Limb (tissue), 2 donors: ENCODE results near the gene HOXA9.
A peak's percentile ranks its signal among the peaks of the same experiment; 100 is the strongest.

Experiments
- DNase-seq, 2 donors: peaks; one replicate each; pipeline ENCODE4 v3.0.0-alpha.2; 2016; ENCODE audit errors: extremely low spot score in 2 of 2

The HOXA9 gene

DNA sequence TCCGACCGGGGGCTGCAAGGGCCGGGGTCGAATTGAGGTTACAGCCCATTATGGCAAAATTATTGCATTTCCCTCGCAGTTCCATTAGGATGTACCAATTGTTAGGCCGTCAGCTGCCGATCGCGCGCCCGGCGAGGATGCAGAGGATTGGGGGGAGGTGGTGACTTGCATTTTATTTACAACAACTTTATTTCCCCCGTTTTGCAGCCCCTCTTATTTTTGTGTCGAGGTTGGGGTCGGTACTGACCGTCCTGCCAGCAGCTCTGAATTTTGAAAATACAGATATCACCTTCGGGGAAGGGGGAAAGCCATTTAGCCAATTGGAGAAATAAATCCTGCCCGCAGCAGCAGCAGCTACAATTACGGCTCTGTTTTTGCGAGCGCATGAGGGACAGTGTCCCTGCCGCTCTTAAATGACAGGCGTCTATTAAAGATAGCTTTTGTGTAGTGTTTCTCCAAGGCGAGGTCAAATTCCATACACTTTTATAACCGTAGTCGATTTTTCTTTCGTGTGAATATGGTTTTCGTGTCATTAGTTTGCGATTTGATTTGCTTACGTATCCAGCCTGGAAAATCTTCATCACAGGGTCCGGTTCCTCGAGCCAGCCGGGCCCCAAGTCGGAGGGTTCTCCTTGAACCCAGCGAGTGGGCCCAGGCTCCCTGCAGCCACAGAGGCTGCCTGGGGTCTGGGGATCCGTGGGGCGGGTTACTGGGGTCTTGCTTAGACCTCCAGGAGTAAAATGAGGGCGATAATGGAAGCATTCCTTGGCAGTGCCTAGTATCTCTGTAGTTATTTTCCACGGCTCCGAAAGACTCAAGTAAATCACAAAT, 21.2 kb downstream of the HOXA9 start:
- no peak for DNase-seq

DNA sequence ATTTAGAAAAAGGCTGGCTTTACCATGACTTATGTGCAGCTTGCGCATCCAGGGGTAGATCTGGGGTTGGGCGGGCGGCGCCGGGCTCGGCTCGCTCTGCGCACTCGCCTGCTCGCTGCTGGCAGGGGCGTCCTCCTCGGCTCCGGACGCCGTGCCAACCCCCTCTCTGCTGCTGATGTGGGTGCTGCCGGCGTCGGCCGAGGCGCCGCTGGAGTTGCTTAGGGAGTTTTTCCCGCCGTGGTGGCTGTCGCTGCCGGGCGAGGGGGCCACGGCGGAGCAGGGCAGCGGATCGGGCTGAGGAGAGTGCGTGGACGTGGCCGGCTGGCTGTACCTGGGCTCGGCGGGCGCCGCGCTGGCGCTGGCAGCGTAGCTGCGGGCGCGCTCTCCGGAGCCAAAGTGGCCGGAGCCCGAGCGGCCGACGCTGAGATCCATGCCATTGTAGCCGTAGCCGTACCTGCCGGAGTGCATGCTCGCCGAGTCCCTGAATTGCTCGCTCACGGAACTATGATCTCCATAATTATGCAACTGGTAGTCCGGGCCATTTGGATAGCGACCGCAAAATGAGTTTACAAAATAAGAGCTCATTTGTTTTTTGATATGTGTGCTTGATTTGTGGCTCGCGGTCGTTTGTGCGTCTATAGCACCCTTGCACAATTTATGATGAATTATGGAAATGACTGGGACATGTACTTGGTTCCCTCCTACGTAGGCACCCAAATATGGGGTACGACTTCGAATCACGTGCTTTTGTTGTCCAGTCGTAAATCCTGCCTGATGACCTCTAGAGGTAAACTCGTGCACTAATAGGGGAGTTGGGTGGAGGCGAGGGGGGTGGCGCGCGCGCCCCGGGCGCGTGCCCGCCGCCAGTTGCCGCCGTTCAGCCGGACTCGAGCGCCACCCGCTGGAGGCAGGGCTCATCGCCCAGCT, 22.1 kb downstream of the HOXA9 start, which contains the start of gene HOXA5:
TSS of gene HOXA5 (minus strand) at position 659 of the 927 bp plus-strand sequence. CDS start at position 585, 74 bp downstream.
- peak; percentile 86 to 93 for DNase-seq

DNA sequence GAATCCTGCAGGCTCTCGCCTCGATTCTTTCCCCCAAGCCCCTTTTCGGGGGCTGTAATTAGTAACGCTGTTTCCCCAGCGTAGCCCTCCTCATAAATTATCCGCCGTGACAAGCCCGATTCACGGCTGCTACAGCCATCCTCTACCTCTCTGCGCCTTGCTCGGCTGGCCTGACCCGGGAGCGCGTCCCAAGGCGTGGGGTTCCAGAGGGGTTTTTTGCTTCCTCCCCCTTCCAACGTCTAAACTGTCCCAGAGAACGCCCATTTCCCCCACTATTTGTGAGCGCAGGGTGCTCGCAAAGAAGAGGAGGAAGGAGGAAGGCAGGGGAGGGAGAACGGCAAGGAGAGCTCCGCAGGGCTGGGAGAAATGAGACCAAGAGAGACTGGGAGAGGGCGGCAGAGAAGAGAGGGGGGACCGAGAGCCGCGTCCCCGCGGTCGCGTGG, 22.7 kb downstream of the HOXA9 start:
- no peak for DNase-seq

GRCh38 chr7:27141923-27142579, 23.3 kb downstream of the HOXA9 start:
- DNase-seq, result peak in 1 of 2 donors; percentile 68

DNA sequence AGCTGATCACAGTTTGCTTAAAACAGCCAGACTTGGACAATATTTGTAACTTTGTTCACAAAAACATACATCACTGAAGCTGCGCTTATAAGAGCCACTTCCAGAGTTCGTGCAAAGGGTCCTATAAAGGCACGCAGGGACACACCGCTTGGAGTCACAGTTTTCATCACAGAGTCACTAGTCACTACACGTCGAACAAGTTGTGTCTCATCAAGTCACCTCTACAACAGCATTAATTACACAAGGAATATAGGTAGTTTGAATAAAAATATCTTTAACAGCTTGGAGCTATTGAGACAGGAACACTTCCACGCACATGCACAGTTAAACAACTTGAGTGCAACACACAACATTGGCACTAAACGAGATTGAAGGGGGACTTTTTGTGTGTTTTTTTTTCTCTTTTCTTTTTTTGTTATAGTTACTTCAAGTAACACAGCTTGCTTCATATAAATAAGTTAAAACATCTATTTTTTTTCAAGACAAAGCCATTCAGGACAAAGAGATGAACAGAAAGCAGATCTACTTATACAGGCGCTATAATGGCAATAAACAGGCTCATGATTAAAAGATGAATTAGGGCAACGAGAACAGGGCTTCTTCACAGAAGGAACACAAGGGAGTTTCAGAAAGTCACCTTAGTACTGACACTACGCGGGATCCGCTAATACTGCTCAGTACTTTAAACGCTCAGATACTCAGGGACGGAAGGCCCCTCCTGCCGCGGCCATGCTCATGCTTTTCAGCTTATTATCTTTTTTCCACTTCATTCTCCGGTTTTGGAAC, 24.0 kb downstream of the HOXA9 start:
- DNase-seq, result peak in 1 of 2 donors; percentile 42

- peak in 1 of 2 donors; percentile 52 for DNase-seq
These were observed 25.0 kb downstream of the HOXA9 start for GRCh38 chr7:27140126-27140857.

- DNase-seq, result peak in 1 of 2 donors; percentile 63
These were observed 25.8 kb downstream of the HOXA9 start for GRCh38 chr7:27139334-27140125.

DNA sequence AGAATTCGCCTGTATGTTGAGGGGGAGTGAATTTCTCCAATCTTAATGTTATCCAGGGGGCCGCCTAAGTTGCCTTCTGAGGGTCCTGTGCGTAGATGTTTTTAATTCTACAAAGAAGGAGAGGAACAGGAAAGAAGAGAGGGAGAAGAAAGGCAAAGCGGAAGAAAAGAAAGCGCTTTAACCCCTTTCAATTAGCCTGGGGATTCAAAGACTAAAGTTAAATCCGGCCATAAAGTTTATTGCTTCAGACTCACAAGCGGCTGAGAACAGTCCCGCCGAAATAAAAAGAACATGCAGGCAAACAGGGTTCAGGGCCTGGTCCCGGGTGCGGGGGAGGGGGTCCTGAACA, 26.4 kb downstream of the HOXA9 start:
- no peak for DNase-seq

GRCh38 chr7:27138472-27138871, 26.9 kb downstream of the HOXA9 start:
- peak in 1 of 2 donors; percentile 35 for DNase-seq

DNA sequence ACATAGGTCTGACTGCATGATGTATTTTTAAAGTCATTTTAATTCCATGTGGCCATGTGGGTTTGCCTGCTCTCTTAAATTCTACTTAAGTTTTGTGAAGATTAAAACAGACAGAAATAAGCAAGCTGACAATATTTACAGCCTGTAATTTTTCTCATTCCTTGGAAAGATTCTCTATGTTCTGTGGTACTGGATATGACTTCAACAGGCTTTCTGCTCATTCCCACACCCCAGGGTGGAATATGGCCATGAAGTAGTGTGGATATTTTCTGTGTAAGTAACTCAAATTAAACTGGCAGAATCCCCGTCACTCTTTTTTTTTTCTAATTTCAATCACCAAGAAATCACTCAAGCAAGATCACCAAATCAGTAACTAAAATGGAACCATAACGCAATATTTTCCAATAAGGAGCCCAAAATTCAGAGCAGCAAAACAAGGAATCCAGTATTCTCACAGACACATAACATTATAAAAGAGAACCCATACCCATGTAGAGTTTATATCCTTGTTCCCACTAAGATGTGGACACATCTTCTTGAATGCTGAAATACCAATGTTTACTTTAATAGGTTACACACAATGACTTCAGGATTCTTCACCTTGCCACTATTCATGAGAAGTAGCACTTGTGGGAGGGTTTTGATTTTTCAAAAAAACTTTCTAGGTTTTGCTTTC, 27.6 kb downstream of the HOXA9 start:
- peak in 1 of 2 donors; percentile 19 for DNase-seq

GRCh38 chr7:27134392-27134791, 30.9 kb downstream of the HOXA9 start:
- DNase-seq, result peak in 1 of 2 donors; percentile 27

- DNase-seq, result peak in 1 of 2 donors; percentile 38
These were observed 31.7 kb downstream of the HOXA9 start for GRCh38 chr7:27133409-27134231.

- DNase-seq, result peak in 1 of 2 donors; percentile 11
These were observed 32.4 kb downstream of the HOXA9 start for GRCh38 chr7:27132978-27133377.

DNA sequence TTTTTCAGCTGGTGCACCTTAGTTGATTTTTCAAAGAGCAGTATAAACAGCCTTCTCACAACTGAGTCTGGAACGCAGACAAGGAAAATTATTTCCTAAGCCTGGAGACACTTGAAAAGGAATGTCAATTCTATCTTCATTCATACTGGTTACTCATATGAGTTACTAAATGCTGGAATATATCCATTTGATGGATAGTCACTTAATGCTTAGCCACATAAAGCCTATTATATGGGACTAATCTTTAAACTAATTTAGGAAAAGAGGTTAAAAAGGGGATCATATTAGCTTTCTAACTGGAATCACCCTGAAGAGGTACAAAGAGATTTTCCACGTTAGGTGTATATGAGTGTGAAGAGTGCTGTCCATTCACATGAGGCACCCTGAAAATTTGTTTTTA, 33.1 kb downstream of the HOXA9 start:
- DNase-seq, result no peak

DNA sequence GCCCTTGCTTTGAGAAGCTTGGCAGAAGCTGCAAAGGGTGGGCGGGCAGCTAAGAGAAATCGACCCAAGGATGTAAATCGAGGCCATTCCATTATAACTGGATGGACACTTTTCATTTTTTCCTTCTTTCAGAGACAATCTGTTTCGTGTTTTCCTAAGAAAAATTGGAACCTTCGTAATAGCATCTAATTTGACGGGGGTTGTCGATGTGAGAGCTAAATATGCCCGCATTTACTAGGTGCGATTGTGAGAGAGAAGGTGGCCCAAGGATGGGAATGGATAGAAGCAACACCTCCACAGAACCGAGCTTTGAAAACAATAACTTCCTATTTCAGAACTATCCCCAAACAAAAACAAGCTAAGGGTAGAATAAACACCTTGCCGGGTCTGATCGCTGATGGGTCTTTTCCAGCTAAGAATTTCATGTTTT, 33.9 kb downstream of the HOXA9 start:
- no peak for DNase-seq

DNA sequence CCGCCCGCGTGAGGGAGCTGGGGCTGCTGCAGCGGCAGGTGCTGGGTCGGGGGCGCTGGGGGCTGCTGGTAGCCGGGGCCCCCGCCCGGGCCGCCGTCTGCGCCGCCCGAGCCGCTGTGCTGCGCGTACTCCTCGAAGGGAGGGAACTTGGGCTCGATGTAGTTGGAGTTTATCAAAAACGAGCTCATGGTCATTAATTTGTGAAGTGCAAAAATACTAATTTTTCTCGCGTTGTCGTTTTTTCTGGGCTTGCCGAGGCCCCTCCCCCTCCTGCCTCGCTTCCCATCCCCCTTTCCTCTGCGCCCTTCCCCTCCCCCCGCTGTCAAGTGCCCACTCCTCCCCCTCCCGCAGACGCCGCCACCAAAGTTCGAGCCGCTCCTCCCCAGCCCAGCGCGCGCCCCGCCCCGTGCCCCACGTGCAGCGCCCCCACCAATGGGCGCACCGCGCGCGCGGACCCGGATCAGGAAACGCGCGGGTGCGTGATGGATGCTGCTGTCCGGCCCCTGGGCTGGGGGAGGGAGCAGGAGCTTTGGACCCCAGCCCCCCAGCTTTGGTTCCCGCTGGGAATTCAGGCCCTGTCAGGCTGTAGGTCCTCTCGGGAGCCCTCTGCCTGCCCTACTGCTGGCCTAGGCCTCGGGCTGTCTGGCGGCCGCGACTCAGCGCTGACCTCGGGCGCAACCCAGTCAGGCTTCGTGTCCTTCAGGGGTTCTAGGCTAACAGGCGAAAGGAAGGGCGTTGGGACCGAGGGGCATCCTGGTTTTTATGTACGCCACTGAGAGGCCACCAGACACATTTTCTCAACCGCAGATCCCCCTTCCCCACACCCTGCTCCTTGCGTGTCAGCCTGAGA, 34.6 kb downstream of the HOXA9 start, which contains the start of gene HOXA4:
TSS of gene HOXA4 (minus strand) at position 218 of the 850 bp plus-strand sequence. CDS start at position 194, 24 bp downstream.
- DNase-seq, result peak; percentile 92 to 96
